Right lobe of liver (tissue), 4 donors: ENCODE measurements around the gene UBA3.

Source experiments
- POLR2A ChIP-seq: fragments of 450-650 bp; IDR thresholded peaks from one replicate; pipeline ENCODE4 v1.6.1; 2017; ENCODE audit warnings: antibody characterized with exemption, mild to moderate bottlenecking
- TF ChIP-seq, protein P1 (sequence below), 4 donors: fragments of 200-600 bp in 3 of 4; fragments of 450-650 bp in 1 of 4; IDR thresholded peaks; one replicate each; pipeline versions ENCODE4 v1.5.1 to v1.8.0; 2016 to 2022; ENCODE audit warnings: antibody characterized with exemption in 4 of 4, mild to moderate bottlenecking in 2 of 4
- donor health status: DM: no; HTN: no; CAD: no.
- donor health status: DM: no; HTN: no; CAD: no.
- donor health status: DM: no; HTN: yes; CAD: no.

DNA sequence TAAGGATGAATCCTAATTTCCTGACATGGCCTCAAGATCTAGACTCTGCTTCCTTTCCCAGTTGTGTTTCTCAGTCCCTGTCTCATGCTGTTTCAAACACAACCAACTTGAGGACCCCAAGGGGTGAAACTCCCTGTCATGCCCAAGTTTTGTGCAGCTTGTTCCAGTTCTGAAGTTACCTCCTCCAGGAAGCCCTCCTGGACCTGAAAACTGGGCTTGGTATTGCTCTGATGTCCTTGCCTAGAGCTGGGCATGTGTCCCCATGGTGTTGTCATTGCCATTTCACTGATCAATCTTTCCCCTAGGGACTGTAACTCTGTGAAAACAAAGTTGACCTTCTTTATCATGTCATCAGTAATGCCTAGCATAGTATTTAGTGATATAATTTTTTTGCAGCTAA lies 48.3 kb upstream of the UBA3 start:
- TF ChIP-seq, protein P1, sequence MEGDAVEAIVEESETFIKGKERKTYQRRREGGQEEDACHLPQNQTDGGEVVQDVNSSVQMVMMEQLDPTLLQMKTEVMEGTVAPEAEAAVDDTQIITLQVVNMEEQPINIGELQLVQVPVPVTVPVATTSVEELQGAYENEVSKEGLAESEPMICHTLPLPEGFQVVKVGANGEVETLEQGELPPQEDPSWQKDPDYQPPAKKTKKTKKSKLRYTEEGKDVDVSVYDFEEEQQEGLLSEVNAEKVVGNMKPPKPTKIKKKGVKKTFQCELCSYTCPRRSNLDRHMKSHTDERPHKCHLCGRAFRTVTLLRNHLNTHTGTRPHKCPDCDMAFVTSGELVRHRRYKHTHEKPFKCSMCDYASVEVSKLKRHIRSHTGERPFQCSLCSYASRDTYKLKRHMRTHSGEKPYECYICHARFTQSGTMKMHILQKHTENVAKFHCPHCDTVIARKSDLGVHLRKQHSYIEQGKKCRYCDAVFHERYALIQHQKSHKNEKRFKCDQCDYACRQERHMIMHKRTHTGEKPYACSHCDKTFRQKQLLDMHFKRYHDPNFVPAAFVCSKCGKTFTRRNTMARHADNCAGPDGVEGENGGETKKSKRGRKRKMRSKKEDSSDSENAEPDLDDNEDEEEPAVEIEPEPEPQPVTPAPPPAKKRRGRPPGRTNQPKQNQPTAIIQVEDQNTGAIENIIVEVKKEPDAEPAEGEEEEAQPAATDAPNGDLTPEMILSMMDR (IDR thresholded peaks at IDR 0.05): no peak
- TF ChIP-seq POLR2A: no peak
